ENCODE results near the gene ANKRD17.

ANKRD17 gene

DNA sequence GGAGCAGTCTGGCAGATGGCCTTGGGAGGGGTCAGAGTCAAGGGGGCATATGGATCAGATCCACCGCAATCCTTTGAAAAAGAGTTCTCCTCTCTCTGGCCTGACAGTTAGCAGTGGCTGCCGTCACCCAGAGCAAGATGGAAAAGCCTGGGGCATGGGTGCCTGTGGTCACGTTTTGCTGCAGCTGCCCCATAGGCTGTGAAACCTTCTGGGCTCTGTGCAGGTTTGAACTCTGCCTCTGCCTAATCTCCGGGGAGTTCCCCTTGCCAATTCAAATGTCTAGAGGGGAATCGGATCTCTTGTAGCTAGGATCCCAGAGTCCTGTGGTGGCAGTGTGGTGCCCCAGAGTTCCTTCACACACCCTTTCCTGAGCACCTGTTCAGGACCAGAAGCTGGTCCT lies 23.4 kb upstream of the ANKRD17 start:
- Histone ChIP-seq H3K4me1 (ENCODE audit: control insufficient read depth in 1 of 2, insufficient read depth in 1 of 2, low read depth in 1 of 2, low read length in 1 of 2) (no peaks in the 10 kb centered on the region), H3K27ac (no peak overlapping the region), H3K4me3 (ENCODE audit: low read depth in 1 of 2, low read length in 1 of 2) (no peak overlapping the region), H3K27me3 (no peaks in the 10 kb centered on the region), H3K36me3 (no peaks in the 10 kb centered on the region), H3K9me3 (no peaks in the 10 kb centered on the region)
- TF ChIP-seq, protein P1, sequence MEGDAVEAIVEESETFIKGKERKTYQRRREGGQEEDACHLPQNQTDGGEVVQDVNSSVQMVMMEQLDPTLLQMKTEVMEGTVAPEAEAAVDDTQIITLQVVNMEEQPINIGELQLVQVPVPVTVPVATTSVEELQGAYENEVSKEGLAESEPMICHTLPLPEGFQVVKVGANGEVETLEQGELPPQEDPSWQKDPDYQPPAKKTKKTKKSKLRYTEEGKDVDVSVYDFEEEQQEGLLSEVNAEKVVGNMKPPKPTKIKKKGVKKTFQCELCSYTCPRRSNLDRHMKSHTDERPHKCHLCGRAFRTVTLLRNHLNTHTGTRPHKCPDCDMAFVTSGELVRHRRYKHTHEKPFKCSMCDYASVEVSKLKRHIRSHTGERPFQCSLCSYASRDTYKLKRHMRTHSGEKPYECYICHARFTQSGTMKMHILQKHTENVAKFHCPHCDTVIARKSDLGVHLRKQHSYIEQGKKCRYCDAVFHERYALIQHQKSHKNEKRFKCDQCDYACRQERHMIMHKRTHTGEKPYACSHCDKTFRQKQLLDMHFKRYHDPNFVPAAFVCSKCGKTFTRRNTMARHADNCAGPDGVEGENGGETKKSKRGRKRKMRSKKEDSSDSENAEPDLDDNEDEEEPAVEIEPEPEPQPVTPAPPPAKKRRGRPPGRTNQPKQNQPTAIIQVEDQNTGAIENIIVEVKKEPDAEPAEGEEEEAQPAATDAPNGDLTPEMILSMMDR (IDR thresholded peaks at IDR 0.05) = no peak

DNA sequence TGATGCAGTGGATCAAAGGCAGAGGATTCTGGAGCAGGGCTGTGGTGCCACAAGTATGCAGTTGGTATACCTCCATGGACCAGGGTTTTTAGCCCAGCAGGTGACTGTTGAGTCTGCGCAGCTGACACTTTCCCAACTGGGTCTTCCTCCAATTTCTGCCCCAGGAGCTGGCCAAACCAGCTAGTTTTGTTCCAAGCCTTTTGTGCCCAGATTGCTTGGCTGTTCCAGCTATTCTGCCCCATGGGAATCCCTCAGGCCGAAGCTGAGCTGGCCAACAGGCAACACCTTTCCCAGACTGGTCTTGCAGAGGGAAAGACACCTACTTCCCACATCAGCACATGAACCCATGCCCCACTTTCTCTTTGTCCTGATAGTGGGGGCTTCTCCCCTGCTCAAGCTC lies 22.8 kb upstream of the ANKRD17 start:
- no peak overlapping the region for H3K4me3 ChIP-seq (ENCODE audit: low read depth in 1 of 2, low read length in 1 of 2)
- H3K36me3 ChIP-seq = no peaks in the 10 kb centered on the region
- no peaks in the 10 kb centered on the region for H3K27me3 ChIP-seq
- H3K9me3 ChIP-seq = no peaks in the 10 kb centered on the region
- TF ChIP-seq, protein P1 (IDR thresholded peaks at IDR 0.05) = no peak
- H3K27ac ChIP-seq = no peak overlapping the region
- H3K4me1 ChIP-seq (ENCODE audit: control insufficient read depth in 1 of 2, insufficient read depth in 1 of 2, low read depth in 1 of 2, low read length in 1 of 2) = no peaks in the 10 kb centered on the region

DNA sequence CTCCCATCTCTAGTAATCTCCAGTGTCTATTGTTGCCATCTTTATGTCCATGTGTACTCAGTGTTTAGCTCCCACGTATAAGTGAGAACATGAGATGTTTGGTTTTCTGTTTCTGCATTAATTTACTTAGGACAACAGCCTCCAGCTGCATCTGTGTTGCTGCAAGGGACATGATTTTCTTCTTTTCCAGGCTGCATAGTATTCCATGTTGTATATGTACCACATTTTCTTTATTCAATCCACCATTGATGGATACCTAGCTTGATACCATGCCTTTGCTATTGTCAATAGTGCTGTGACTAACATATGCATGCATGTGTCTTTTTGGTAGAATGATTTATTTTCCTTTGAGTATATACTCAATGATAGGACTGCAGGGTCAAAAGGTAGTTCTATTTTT lies 18.6 kb upstream of the ANKRD17 start:
- Histone ChIP-seq H3K36me3 (no peaks in the 10 kb centered on the region), H3K27me3 (no peaks in the 10 kb centered on the region), H3K27ac (no peak overlapping the region), H3K4me3 (ENCODE audit: low read depth in 1 of 2, low read length in 1 of 2) (no peak overlapping the region), H3K9me3 (no peaks in the 10 kb centered on the region), H3K4me1 (ENCODE audit: control insufficient read depth in 1 of 2, insufficient read depth in 1 of 2, low read depth in 1 of 2, low read length in 1 of 2) (no peaks in the 10 kb centered on the region)
- TF ChIP-seq, protein P1 (IDR thresholded peaks at IDR 0.05) = no peak

DNA sequence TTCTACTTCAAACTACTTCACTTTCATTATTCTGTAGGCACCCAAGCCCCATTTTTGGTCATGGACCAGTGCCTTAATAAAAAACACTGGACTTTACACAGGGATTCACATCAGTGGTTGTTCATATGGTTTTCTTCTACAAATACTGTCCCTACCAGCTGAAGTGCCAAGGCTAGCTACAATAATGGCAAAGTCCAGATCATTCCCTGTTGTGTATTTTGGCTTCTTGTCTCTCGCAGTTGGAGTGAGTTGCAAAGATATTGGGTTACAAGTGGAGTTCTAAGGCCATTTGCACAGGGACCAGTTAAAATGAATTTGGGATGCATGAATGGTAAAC lies 16.7 kb upstream of the ANKRD17 start:
- TF ChIP-seq, protein P1 (IDR thresholded peaks at IDR 0.05) = no peak
- H3K4me1 ChIP-seq (ENCODE audit: control insufficient read depth in 1 of 2, insufficient read depth in 1 of 2, low read depth in 1 of 2, low read length in 1 of 2) = no peaks in the 10 kb centered on the region

DNA sequence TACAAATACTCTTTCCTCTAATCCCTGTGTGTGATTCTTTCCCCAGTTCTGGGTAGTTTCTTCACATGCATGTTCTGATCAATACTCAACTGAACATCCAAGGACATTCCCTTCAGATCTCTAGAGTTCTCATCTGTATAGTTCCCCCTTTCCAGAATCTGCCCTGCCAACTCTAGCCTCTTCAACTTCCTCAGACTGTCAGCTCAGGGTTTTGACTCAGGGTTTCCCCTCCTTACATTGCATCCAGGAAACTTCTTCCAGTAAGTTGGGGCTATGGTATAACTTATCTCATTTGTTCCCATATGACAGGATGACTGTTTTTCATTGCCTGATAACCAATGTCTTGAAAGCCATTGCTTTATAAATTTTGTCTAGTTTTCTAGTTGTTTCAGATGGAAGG lies 14.2 kb upstream of the ANKRD17 start:
- H3K4me3 ChIP-seq (ENCODE audit: low read depth in 1 of 2, low read length in 1 of 2) = no peak overlapping the region
- no peaks in the 10 kb centered on the region for H3K27me3 ChIP-seq
- TF ChIP-seq, protein P1 (IDR thresholded peaks at IDR 0.05) = no peak
- H3K27ac ChIP-seq = no peak overlapping the region
- H3K36me3 ChIP-seq = no peaks in the 10 kb centered on the region
- no peaks in the 10 kb centered on the region for H3K9me3 ChIP-seq
- no peaks in the 10 kb centered on the region for H3K4me1 ChIP-seq (ENCODE audit: control insufficient read depth in 1 of 2, insufficient read depth in 1 of 2, low read depth in 1 of 2, low read length in 1 of 2)

More for the DNA sequence above, 16.7 kb upstream of the ANKRD17 start:
- Histone ChIP-seq H3K27ac (no peak overlapping the region), H3K36me3 (no peaks in the 10 kb centered on the region), H3K27me3 (no peaks in the 10 kb centered on the region), H3K9me3 (no peaks in the 10 kb centered on the region), H3K4me3 (ENCODE audit: low read depth in 1 of 2, low read length in 1 of 2) (no peak overlapping the region)

DNA sequence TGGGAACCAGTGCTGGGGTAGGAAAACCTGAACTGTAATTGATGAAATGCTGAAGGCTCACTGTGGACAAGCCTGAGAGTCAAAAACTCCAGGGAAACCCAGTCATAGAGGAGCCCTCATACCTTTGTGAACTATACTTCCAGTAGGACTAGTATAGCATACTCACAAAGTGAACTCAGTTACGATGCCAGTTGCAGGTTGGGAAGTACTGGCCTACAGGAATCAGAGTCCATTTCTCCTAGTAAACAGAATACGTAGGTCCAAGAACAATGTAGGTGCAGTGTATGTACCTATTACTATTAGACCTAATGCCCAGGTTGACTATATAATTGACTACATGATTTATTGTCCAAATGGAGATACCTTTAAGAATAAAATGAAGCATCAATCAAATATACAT lies 8.5 kb upstream of the ANKRD17 start:
- Histone ChIP-seq H3K27me3 (no peaks in the 10 kb centered on the region), H3K4me3 (ENCODE audit: low read depth in 1 of 2, low read length in 1 of 2) (no peak overlapping the region)

More for the DNA sequence above, 8.5 kb upstream of the ANKRD17 start:
- no peaks in the 10 kb centered on the region for H3K9me3 ChIP-seq
- no peak overlapping the region for H3K27ac ChIP-seq
- no peaks in the 10 kb centered on the region for H3K4me1 ChIP-seq (ENCODE audit: control insufficient read depth in 1 of 2, insufficient read depth in 1 of 2, low read depth in 1 of 2, low read length in 1 of 2)
- no peaks in the 10 kb centered on the region for H3K36me3 ChIP-seq
- TF ChIP-seq, protein P1 (IDR thresholded peaks at IDR 0.05) = no peak

Measured in neutrophil (primary cell).